ENCODE results near the gene C4BPB. TPM values are rescaled to one million over a fixed set of nuclear protein-coding genes. Genes with fewer than 3 reads are reported as not detected.

C4BPB gene
- total and polyA plus RNA-seq, 2 of the 13 experiments (the other 11 are each of a cell fraction or from before 2014, with no cell fraction given), result 155 to 266 TPM

DNA sequence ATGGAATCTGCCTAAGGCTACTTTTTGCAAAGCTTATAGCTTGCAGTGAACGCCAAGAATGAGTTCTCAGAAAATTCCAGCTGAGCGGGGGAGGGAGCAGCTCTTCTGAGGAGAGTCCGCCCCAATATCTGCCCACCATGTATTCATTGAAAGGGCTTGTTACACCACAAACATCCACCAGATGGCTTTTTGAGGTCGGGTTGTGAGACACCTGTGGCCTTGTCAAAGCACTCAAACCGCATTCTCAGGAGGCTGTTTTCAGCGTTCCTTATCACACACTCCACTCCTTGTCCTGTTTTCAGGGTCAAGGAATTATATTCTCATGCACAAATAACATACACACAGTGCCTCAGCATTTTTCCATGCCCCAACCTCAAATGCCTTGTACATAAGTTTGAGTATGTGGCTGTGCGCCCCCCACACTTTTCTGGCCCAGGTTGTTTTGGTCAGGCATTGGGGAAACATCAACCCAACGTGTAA lies 3.9 kb upstream of the C4BPB start (continued):
- TF ChIP-seq, protein P1, sequence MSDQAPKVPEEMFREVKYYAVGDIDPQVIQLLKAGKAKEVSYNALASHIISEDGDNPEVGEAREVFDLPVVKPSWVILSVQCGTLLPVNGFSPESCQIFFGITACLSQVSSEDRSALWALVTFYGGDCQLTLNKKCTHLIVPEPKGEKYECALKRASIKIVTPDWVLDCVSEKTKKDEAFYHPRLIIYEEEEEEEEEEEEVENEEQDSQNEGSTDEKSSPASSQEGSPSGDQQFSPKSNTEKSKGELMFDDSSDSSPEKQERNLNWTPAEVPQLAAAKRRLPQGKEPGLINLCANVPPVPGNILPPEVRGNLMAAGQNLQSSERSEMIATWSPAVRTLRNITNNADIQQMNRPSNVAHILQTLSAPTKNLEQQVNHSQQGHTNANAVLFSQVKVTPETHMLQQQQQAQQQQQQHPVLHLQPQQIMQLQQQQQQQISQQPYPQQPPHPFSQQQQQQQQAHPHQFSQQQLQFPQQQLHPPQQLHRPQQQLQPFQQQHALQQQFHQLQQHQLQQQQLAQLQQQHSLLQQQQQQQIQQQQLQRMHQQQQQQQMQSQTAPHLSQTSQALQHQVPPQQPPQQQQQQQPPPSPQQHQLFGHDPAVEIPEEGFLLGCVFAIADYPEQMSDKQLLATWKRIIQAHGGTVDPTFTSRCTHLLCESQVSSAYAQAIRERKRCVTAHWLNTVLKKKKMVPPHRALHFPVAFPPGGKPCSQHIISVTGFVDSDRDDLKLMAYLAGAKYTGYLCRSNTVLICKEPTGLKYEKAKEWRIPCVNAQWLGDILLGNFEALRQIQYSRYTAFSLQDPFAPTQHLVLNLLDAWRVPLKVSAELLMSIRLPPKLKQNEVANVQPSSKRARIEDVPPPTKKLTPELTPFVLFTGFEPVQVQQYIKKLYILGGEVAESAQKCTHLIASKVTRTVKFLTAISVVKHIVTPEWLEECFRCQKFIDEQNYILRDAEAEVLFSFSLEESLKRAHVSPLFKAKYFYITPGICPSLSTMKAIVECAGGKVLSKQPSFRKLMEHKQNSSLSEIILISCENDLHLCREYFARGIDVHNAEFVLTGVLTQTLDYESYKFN (CRISPR knock-in tag; conservative IDR thresholded peaks at IDR 0.05), result no peak
- no peak for TF ChIP-seq SATB2 (CRISPR knock-in tag; IDR thresholded peaks at IDR 0.05)
- TF ChIP-seq NR2F2 (IDR thresholded peaks at IDR 0.05; ENCODE audit: borderline replicate concordance, low read depth), result no peak
- no peak for TF ChIP-seq ZFP36L2 (CRISPR knock-in tag; IDR thresholded peaks at IDR 0.05)
- TF ChIP-seq, protein P2, sequence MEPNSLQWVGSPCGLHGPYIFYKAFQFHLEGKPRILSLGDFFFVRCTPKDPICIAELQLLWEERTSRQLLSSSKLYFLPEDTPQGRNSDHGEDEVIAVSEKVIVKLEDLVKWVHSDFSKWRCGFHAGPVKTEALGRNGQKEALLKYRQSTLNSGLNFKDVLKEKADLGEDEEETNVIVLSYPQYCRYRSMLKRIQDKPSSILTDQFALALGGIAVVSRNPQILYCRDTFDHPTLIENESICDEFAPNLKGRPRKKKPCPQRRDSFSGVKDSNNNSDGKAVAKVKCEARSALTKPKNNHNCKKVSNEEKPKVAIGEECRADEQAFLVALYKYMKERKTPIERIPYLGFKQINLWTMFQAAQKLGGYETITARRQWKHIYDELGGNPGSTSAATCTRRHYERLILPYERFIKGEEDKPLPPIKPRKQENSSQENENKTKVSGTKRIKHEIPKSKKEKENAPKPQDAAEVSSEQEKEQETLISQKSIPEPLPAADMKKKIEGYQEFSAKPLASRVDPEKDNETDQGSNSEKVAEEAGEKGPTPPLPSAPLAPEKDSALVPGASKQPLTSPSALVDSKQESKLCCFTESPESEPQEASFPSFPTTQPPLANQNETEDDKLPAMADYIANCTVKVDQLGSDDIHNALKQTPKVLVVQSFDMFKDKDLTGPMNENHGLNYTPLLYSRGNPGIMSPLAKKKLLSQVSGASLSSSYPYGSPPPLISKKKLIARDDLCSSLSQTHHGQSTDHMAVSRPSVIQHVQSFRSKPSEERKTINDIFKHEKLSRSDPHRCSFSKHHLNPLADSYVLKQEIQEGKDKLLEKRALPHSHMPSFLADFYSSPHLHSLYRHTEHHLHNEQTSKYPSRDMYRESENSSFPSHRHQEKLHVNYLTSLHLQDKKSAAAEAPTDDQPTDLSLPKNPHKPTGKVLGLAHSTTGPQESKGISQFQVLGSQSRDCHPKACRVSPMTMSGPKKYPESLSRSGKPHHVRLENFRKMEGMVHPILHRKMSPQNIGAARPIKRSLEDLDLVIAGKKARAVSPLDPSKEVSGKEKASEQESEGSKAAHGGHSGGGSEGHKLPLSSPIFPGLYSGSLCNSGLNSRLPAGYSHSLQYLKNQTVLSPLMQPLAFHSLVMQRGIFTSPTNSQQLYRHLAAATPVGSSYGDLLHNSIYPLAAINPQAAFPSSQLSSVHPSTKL (CRISPR knock-in tag; IDR thresholded peaks at IDR 0.05), result no peak
- TF ChIP-seq TEAD3 (CRISPR knock-in tag; optimal IDR thresholded peaks at IDR 0.05; ENCODE audit: borderline replicate concordance), result peak; percentile 13
- TF ChIP-seq KLF9 (CRISPR knock-in tag; IDR thresholded peaks at IDR 0.05; ENCODE audit: low read depth), result no peak
- no peak for TF ChIP-seq ZNF678 (CRISPR knock-in tag; IDR thresholded peaks at IDR 0.05)
- TF ChIP-seq, protein P3, sequence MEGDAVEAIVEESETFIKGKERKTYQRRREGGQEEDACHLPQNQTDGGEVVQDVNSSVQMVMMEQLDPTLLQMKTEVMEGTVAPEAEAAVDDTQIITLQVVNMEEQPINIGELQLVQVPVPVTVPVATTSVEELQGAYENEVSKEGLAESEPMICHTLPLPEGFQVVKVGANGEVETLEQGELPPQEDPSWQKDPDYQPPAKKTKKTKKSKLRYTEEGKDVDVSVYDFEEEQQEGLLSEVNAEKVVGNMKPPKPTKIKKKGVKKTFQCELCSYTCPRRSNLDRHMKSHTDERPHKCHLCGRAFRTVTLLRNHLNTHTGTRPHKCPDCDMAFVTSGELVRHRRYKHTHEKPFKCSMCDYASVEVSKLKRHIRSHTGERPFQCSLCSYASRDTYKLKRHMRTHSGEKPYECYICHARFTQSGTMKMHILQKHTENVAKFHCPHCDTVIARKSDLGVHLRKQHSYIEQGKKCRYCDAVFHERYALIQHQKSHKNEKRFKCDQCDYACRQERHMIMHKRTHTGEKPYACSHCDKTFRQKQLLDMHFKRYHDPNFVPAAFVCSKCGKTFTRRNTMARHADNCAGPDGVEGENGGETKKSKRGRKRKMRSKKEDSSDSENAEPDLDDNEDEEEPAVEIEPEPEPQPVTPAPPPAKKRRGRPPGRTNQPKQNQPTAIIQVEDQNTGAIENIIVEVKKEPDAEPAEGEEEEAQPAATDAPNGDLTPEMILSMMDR (CRISPR knock-in tag; IDR thresholded peaks at IDR 0.05), result peak; percentile 86
- no peak for TF ChIP-seq GLI4 (CRISPR knock-in tag; IDR thresholded peaks at IDR 0.05; ENCODE audit: borderline replicate concordance)
- no peak for TF ChIP-seq SOX13 (IDR thresholded peaks at IDR 0.05)
- no peak for TF ChIP-seq SOX13 (CRISPR knock-in tag; conservative IDR thresholded peaks at IDR 0.05 in 1 of 2, IDR thresholded peaks at IDR 0.05 in 1 of 2)
- TF ChIP-seq NR2F6 (IDR thresholded peaks at IDR 0.05), result no peak
- TF ChIP-seq NR2F6 (CRISPR knock-in tag; IDR thresholded peaks at IDR 0.05), result no peak
- no peak for TF ChIP-seq ZNF160 (CRISPR knock-in tag; IDR thresholded peaks at IDR 0.05)
- peak; percentile 21; the same call in 1 of the 2 replicates for TF ChIP-seq IRF2 (CRISPR knock-in tag; IDR thresholded peaks at IDR 0.05)
- TF ChIP-seq ZNF644 (CRISPR knock-in tag; IDR thresholded peaks at IDR 0.05; ENCODE audit: low read depth), result 0 out of 2 replicates have a peak, but pooled peaks have one; percentile 26
- TF ChIP-seq ZNF746 (CRISPR knock-in tag; IDR thresholded peaks at IDR 0.05), result no peak
- TF ChIP-seq KMT2A (CRISPR knock-in tag; IDR thresholded peaks at IDR 0.05), result 0 out of 2 replicates have a peak, but pooled peaks have one; percentile 45
- TF ChIP-seq, protein P4, sequence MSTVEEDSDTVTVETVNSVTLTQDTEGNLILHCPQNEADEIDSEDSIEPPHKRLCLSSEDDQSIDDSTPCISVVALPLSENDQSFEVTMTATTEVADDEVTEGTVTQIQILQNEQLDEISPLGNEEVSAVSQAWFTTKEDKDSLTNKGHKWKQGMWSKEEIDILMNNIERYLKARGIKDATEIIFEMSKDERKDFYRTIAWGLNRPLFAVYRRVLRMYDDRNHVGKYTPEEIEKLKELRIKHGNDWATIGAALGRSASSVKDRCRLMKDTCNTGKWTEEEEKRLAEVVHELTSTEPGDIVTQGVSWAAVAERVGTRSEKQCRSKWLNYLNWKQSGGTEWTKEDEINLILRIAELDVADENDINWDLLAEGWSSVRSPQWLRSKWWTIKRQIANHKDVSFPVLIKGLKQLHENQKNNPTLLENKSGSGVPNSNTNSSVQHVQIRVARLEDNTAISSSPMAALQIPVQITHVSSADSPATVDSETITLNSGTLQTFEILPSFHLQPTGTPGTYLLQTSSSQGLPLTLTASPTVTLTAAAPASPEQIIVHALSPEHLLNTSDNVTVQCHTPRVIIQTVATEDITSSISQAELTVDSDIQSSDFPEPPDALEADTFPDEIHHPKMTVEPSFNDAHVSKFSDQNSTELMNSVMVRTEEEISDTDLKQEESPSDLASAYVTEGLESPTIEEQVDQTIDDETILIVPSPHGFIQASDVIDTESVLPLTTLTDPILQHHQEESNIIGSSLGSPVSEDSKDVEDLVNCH (CRISPR knock-in tag; IDR thresholded peaks at IDR 0.05), result no peak
- TF ChIP-seq ZSCAN29 (CRISPR knock-in tag; conservative IDR thresholded peaks at IDR 0.05), result no peak
